GM04504 (cell line): ENCODE measurements around the gene NDUFB3.

Source experiments
- DNase-seq: peaks from one replicate; pipeline ENCODE4 v3.0.0-alpha.2; 2012; ENCODE audit warnings: low read depth

NDUFB3 gene

DNA sequence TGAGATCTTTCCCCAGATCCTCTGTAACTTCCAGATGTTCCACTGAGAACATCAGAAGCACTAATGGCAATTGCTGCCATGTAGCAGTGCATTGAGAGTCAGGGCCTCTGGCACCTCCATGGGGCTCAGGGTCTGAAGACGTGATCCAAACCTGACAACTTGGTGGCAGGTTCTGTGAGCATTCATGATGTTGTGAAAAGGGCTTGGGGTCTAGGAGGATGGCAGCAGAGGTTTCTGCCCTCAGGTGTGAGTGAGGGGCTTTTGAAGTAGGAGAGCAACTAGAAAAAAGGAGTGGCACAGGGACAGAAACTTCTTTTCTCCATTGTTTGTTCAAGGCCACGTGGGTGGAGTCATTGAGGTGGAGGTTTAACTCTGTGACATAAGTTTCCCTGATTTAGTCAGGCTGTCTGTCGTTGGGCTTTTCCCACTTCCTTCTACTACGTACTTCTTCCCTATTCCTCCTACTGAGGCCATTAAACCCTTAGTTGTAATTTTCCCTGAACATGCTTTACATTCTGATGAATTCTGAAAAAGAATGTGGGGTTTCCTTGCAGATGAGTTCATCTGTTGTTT lies 57.2 kb downstream of the NDUFB3 start:
- no peak for DNase-seq

DNA sequence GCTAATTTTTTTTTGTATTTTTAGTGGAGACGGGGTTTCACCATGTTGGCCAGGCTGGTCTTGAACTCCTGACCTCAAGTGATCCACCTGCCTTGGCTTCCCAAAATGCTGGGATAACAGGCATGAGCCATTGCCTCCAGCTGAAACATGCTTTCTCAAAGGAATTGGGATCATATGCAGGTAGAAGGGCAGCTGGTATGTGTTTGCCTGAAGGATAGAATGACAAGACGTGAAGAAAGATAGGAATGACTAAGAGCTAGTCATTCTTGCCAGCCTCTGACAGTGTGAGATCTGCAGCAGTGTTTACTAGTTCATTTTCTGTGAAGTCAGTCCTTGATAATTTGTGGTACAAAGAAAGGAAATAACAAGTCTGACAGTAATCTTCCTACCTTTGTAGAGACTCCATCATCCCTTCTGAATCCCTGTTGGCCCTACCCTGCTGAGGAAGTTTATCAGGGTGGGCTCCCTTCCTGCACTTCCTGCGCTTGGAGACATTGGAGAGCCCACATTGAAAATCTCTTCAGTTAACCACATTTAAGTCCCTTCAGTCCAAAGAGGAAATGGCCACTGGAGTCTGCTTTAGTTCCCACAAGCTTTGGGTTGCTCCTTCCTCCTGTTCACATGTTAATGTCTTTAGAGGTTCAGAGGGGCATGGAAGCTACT lies 58.9 kb downstream of the NDUFB3 start:
- no peak for DNase-seq

DNA sequence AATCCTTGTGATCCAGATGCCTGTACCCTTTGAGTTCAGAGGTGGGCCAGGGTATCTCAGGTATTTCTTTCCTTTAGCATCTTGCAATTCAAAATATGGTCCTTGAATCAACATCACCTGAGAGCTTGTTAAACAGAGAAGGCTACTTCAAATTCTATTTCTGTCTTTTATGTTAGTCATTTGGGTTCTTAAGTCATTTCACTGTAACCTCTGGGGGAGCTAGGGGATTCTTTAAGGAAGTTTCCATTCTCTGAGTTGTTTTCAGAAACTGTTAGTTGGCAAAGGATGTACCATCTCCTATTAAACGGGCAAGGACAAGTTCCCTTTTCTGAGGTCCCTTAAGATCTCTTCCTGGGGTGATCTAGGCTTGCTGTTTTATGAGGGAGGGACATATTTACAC lies 60.7 kb downstream of the NDUFB3 start:
- DNase-seq, result no peak
